ENCODE data around the gene FUT7.

FUT7 gene

DNA sequence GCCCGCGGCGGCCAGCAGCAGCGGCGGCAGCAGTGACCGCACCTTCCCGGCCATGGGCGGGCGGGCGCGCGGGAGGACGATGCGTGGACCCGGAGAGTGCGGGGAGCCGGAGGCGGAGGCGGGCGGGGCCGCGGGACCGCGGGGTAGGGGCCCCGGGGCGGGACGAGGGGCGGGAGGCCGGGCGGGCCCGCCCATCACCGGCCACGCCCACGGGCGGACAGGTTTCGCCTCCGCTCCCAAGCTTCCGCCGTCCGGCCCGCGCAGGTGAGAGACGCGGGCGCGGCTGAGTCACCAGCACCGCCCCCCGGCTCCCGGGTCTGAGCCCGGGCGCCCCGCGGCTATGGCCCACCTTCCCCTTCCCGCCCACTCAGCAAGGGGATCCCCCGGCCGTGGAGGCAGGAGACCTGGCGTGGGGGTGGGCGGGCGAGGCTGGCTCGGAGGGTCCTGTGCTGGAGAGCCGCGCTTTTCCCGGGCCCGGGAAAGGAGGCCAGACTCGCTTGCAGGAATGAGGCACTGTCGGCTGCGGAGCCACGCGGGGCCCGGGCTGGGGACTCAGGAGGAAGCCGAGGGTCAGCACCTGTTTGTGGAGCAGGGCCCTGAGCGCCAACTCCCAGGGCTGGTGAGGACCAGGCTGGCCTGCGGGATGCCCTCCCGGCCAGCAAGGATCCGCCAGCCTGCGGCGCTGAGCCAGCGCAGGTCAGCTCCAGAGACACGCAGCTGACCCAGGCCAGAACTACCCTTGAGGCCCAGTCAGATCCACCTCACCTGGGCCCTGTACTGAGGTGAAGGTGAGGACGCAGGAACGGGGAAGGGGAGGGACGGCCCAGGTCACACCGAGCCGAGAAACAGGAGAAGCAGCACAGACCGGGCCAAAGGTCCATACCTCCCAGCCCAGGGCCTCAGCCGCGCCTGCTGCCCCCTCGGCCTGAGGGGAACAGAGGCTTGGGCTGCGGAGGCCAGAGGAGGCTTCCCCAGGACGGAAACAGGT lies 22.4 kb upstream of the FUT7 start, which contains the start of gene ENTPD2 (continued):
- TF ChIP-seq ZNF274 (IDR thresholded peaks at IDR 0.05; ENCODE audit: low read length) (no peak), ZNF274 (tag by site-specific recombination; IDR thresholded peaks at IDR 0.05; ENCODE audit: borderline replicate concordance) (no peak), EGR2 (tag by site-specific recombination; IDR thresholded peaks at IDR 0.05; ENCODE audit: low read depth) (peak; percentile 82), ZNF114 (tag by site-specific recombination; IDR thresholded peaks at IDR 0.05) (no peak)

DNA sequence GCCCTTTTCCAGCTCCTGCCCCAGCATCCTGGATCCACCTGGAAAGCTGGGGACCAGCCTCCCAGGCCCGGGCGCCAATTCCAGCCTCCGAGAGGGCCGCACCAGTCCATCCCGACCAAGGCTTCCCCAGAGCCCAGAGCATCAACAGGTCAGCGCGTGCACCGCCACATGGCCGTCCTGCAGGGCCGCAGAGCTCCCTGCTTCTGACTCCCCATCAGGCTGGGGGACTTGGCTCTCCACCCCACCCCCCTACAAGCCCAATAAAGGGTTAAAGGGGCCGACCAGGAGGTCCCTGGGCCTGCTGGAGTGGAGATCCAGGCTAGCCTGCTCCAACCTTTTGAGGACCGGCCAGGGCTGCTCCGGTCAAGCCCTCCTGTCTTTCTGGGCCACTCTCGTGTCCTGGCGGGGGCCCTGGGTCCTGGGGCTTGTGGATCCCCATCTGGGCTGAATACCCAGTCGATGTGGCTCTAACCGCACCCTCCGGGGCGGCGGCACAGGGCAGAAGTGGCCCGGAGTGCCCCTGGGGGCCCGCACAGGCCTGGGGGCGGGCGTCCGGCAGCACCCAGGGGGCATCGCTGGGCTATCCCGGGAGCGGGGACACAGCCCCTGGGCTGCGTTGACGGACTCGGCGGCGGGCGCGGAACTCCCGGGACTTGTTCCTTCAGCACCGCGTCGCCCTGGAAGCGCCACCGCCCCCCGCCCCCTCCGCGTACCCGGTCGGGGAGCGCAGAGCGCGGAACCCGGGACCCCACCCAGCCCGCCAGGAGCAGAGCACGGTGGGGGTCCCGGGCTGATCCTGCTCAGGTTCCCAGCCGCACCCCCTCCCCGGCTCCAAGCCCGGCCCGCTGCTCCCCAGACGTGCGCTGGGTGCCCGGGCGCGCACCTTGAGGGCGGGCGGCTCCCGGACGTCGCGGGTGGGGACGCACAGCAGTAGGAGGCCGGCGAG lies 21.4 kb upstream of the FUT7 start:
- ChIA-PET CTCF (interaction anchor here (0.8 to 10.1 kb wide), 5 partner anchors 14 to 184 kb away, joined by 3 to 166 read pairs (median 4); partner anchors contain the start of genes MAN1B1 and SAPCD2), POLR2A (interaction anchor here (0.6 to 1.7 kb wide), 8 partner anchors 11 to 247 kb away, joined by 3 to 7 read pairs (median 4); partner anchors contain the start of genes MAN1B1, SAPCD2 and UAP1L1)
- Histone ChIP-seq H3K9me3 (ENCODE audit: control insufficient read depth, insufficient read depth, low read depth, low read length) (no peaks in the 10 kb centered on the region), H3K36me3 (ENCODE audit: control insufficient read depth in 2 of 2, insufficient read depth in 1 of 2, low read length in 2 of 2) (no peaks in the 10 kb centered on the region), H3K4me1 (ENCODE audit: control insufficient read depth, insufficient read depth, low read length) (no peaks in the 10 kb centered on the region), H3K4me3 (ENCODE audit: low read depth, low read length) (peak overlapping the region; percentile 18), H3K27ac (ENCODE audit: extremely low read depth, low read depth, low read length) (no peak overlapping the region)
- TF ChIP-seq SCRT2 (tag by site-specific recombination; IDR thresholded peaks at IDR 0.05) (peak; percentile 77), ZNF777 (tag by site-specific recombination; IDR thresholded peaks at IDR 0.05; ENCODE audit: borderline replicate concordance) (no peak), ZNF600 (tag by site-specific recombination; IDR thresholded peaks at IDR 0.05) (0 out of 2 replicates have a peak, but pooled peaks have one; percentile 11)

DNA sequence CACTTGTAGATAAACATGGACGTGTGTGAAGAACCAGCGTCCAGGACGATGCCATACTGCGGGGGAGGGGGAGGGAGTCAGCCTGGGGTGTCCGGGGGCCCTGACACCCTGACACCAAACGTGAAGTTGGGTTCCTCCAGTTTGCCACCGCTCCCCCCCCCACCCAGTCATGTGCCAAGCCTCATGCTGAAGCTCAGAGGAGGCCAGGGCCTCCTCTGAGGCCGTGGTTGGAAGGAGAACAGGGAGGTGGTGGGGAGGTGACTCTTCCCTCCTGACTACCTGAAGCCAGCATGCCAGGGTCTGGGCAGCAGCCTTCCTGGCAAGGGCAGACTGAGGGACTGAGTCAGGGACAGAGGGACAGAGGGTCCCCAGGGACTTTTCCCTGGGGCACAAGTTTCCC lies 20.4 kb upstream of the FUT7 start:
- Histone ChIP-seq H3K9me3 (ENCODE audit: control insufficient read depth, insufficient read depth, low read depth, low read length) (no peaks in the 10 kb centered on the region), H3K27ac (ENCODE audit: extremely low read depth, low read depth, low read length) (no peak overlapping the region), H3K36me3 (ENCODE audit: control insufficient read depth in 2 of 2, insufficient read depth in 1 of 2, low read length in 2 of 2) (no peaks in the 10 kb centered on the region), H3K4me1 (ENCODE audit: control insufficient read depth, insufficient read depth, low read length) (no peaks in the 10 kb centered on the region), H3K4me3 (ENCODE audit: low read depth, low read length) (no peak overlapping the region)
- ChIA-PET CTCF (interaction anchor here (0.8 to 10.1 kb wide), 5 partner anchors 15 to 185 kb away, joined by 3 to 166 read pairs (median 4); partner anchors contain the start of genes MAN1B1 and SAPCD2), POLR2A (interaction anchor here (0.6 to 1.7 kb wide), 7 partner anchors 12 to 248 kb away, joined by 3 to 7 read pairs (median 3); partner anchors contain the start of genes MAN1B1 and SAPCD2)
- TF ChIP-seq SP3 (tag by site-specific recombination; IDR thresholded peaks at IDR 0.05) (no peak), GLIS1 (tag by site-specific recombination; IDR thresholded peaks at IDR 0.05) (peak; percentile 91), ZBTB48 (tag by site-specific recombination; IDR thresholded peaks at IDR 0.05) (0 out of 2 replicates have a peak, but pooled peaks have one; percentile 17)

DNA sequence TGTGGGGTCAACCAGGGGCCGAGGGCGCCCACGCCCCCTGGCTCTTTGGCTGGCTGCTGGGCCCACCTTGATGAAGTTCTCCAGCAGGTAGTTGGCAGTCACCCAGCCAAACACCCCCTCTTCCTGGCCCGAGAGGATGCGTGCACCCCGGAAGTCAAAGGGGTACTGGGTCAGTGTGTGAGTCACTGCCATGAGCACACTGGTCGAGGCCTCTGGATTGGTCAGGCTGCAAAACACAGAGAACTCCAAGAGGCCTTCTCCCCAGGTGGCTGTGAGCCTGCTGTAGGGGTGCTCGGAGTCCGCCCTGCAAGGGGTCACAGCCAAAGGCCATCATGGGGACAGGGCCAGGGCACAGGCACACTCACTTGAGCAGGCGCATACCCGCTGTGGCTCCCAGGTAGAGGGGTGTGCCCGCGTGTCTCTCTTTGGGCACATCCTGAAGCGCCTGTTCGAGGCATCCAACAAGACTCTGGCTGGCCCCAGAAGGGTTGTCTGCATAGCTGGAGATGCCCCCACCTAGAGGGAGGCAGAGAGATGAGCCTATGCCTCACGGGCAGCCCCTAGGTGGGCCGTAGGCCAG lies 19.3 kb upstream of the FUT7 start:
- ChIA-PET POLR2A (no interaction called here), CTCF (interaction anchor here (0.6 to 10.1 kb wide), 3 partner anchors 10 to 17 kb away, joined by 4 to 237 read pairs (median 166); partner anchors contain the start of gene SAPCD2)

More for the DNA sequence above, 19.3 kb upstream of the FUT7 start:
- TF ChIP-seq, protein P1, sequence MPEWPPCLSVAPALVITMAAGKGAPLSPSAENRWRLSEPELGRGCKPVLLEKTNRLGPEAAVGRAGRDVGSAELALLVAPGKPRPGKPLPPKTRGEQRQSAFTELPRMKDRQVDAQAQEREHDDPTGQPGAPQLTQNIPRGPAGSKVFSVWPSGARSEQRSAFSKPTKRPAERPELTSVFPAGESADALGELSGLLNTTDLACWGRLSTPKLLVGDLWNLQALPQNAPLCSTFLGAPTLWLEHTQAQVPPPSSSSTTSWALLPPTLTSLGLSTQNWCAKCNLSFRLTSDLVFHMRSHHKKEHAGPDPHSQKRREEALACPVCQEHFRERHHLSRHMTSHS (tag by site-specific recombination; IDR thresholded peaks at IDR 0.05) = no peak
- TF ChIP-seq GLIS1 (tag by site-specific recombination; IDR thresholded peaks at IDR 0.05) = 0 out of 2 replicates have a peak, but pooled peaks have one; percentile 29
- H3K9me3 ChIP-seq (ENCODE audit: control insufficient read depth, insufficient read depth, low read depth, low read length) = no peaks in the 10 kb centered on the region
- no peaks in the 10 kb centered on the region for H3K4me1 ChIP-seq (ENCODE audit: control insufficient read depth, insufficient read depth, low read length)
- H3K4me3 ChIP-seq (ENCODE audit: low read depth, low read length) = no peak overlapping the region
- no peak overlapping the region for H3K27ac ChIP-seq (ENCODE audit: extremely low read depth, low read depth, low read length)
- no peaks in the 10 kb centered on the region for H3K36me3 ChIP-seq (ENCODE audit: control insufficient read depth in 2 of 2, insufficient read depth in 1 of 2, low read length in 2 of 2)

Measured in HEK293 (cell line).